SK-N-SH (cell line): Measurements from ENCODE around the gene THSD4. TPM values are rescaled to one million over a fixed set of nuclear protein-coding genes. Genes with fewer than 3 reads are reported as not detected.

Experiments
- CTCF ChIA-PET: fragments of 300-600, 350-600 bp; formaldehyde crosslinking; extraction: SDS; loops from one replicate; lab custom pipeline; 2021; lab: Yijun Ruan, JAX
- POLR2A ChIA-PET: fragments of 350-600 bp; sonication (Branson Sonifier 250); formaldehyde crosslinking; extraction: SDS; loops from one replicate; lab custom pipeline; 2020; ENCODE audit warnings: antibody characterized with exemption, inconsistent platforms; lab: Yijun Ruan, JAX
- DNase-seq: peaks from one replicate; pipeline ENCODE4 v3.0.0; 2012
- H2AFZ ChIP-seq: fragments of 200-600 bp; sonication (generic); 2 replicates; pipeline ENCODE4 v1.8.1; 2016; ENCODE audit warnings: antibody characterized with exemption, mild to moderate bottlenecking, low read depth
- H3F3A ChIP-seq: fragments of 200-600 bp; sonication (generic); replicated peaks from 2 replicates; pipeline ENCODE3; 2016; ENCODE audit warnings: antibody characterized with exemption, mild to moderate bottlenecking; ENCODE audit not compliant: insufficient read depth
- H3K27ac ChIP-seq, 2 experiments: fragments of 200-500 bp in 1 of 2; fragments of 200-600 bp in 1 of 2; sonication (Bioruptor generic) in 1 of 2; sonication (generic), shearing (Covaris generic) in 1 of 2; 2 replicates each; pipeline versions ENCODE4 v1.5.1 to v1.6.1; 2014 to 2016; ENCODE audit warnings: low read depth in 2 of 2, inconsistent platforms in 1 of 2, low read length in 1 of 2, mild to moderate bottlenecking in 1 of 2, mixed read lengths in 1 of 2
- H3K27me3 ChIP-seq: fragments of 200-600 bp; sonication (generic), shearing (Covaris generic); 2 replicates; pipeline ENCODE4 v1.6.1; 2016; ENCODE audit warnings: mixed run types; ENCODE audit not compliant: insufficient read depth
- H3K36me3 ChIP-seq, 2 experiments: fragments of 200-500 bp in 1 of 2; fragments of 200-600 bp in 1 of 2; sonication (Bioruptor generic) in 1 of 2; sonication (generic) in 1 of 2; replicated peaks in 1 of 2; 2 replicates each; pipeline versions ENCODE3 to v1.5.1; 2014 to 2016; ENCODE audit warnings: low read length in 1 of 2, mild to moderate bottlenecking in 1 of 2; ENCODE audit not compliant: insufficient read depth in 2 of 2, control insufficient read depth in 1 of 2
- H3K4me1 ChIP-seq, 2 experiments: fragments of 200-500 bp in 1 of 2; fragments of 200-600 bp in 1 of 2; sonication (Bioruptor generic) in 1 of 2; sonication (generic), shearing (Covaris generic) in 1 of 2; 2 replicates each; pipeline versions ENCODE4 v1.5.1 to v1.6.1; 2014 to 2016; ENCODE audit warnings: low read depth in 1 of 2, low read length in 1 of 2, mixed run types in 1 of 2; ENCODE audit not compliant: insufficient read depth in 2 of 2, control insufficient read depth in 1 of 2
- H3K4me2 ChIP-seq: fragments of 200-600 bp; sonication (generic), shearing (Covaris generic); 2 replicates; pipeline ENCODE4 v1.6.1; 2017; ENCODE audit warnings: mixed run types
- H3K4me3 ChIP-seq, 2 experiments: fragments of 200-500 bp in 1 of 2; fragments of 200-600 bp in 1 of 2; sonication (Bioruptor generic) in 1 of 2; sonication (generic), shearing (Covaris generic) in 1 of 2; 2 replicates each; pipeline versions ENCODE4 v1.5.1 to v1.8.1; 2014 to 2016; ENCODE audit warnings: low read depth in 2 of 2, inconsistent platforms in 1 of 2, low read length in 1 of 2, mild to moderate bottlenecking in 1 of 2, mixed read lengths in 1 of 2, moderate library complexity in 1 of 2
- H3K79me2 ChIP-seq: fragments of 200-600 bp; sonication (generic); 2 replicates; pipeline ENCODE4 v1.8.1; 2017; ENCODE audit warnings: mild to moderate bottlenecking; ENCODE audit not compliant: insufficient read depth
- H3K9ac ChIP-seq: fragments of 200-600 bp; sonication (generic); 2 replicates; pipeline ENCODE4 v1.6.1; 2017; ENCODE audit warnings: mixed run types
- H3K9me2 ChIP-seq: fragments of 200-600 bp; sonication (generic); 2 replicates; pipeline ENCODE4 v1.6.1; 2017; ENCODE audit warnings: mixed run types
- H3K9me3 ChIP-seq: fragments of 200-600 bp; sonication (generic); 2 replicates; pipeline ENCODE4 v1.6.1; 2017; ENCODE audit warnings: mixed run types, mild to moderate bottlenecking, moderate library complexity
- H4K20me1 ChIP-seq: fragments of 200-600 bp; sonication (generic); 2 replicates; pipeline ENCODE4 v1.6.1; 2017; ENCODE audit warnings: mild to moderate bottlenecking, mixed run types; ENCODE audit not compliant: insufficient read depth
- ELF1 ChIP-seq: IDR thresholded peaks from 2 replicates; pipeline ENCODE4 v1.4.0; 2012
- FOSL2 ChIP-seq: IDR thresholded peaks from 2 replicates; pipeline ENCODE4 v1.4.0; 2012; ENCODE audit warnings: low read depth, mild to moderate bottlenecking, moderate library complexity, borderline replicate concordance
- FOXJ3 ChIP-seq: sonication (generic); formaldehyde crosslinking; IDR thresholded peaks from 2 replicates; pipeline ENCODE4 v1.5.1; 2020; ENCODE audit warnings: mild to moderate bottlenecking, missing genetic modification reagents
- FOXM1 ChIP-seq: IDR thresholded peaks from 2 replicates; pipeline ENCODE4 v1.4.0; 2012; ENCODE audit warnings: low read depth, mild to moderate bottlenecking
- GABPA ChIP-seq: IDR thresholded peaks from 2 replicates; pipeline ENCODE4 v1.4.0; 2012; ENCODE audit warnings: low read depth, mild to moderate bottlenecking
- GATA2 ChIP-seq: sonication (generic); formaldehyde crosslinking; IDR thresholded peaks from 2 replicates; pipeline ENCODE4 v1.5.0; 2020; ENCODE audit warnings: mild to moderate bottlenecking, missing genetic modification reagents
- JUND ChIP-seq: IDR thresholded peaks from 2 replicates; pipeline ENCODE4 v1.4.0; 2012
- MEF2A ChIP-seq: IDR thresholded peaks from 2 replicates; pipeline ENCODE4 v1.4.0; 2012; ENCODE audit warnings: low read depth, borderline replicate concordance
- NRF1 ChIP-seq: IDR thresholded peaks from 2 replicates; pipeline ENCODE4 v1.6.1; 2012; ENCODE audit warnings: low read depth, mild to moderate bottlenecking, low read length
- POLR2AphosphoS5 ChIP-seq: IDR thresholded peaks from 2 replicates; pipeline ENCODE4 v1.6.1; 2012; ENCODE audit warnings: low read depth, low read length
- RFX5 ChIP-seq: IDR thresholded peaks from 2 replicates; pipeline ENCODE4 v1.6.1; 2012; ENCODE audit warnings: mild to moderate bottlenecking, improper control_type of control experiment, low read length
- SIN3A ChIP-seq: IDR thresholded peaks from 2 replicates; pipeline ENCODE4 v1.6.1; 2012; ENCODE audit warnings: low read depth, mild to moderate bottlenecking, low read length, moderate library complexity, borderline replicate concordance
- SMC3 ChIP-seq: IDR thresholded peaks from 2 replicates; pipeline ENCODE4 v1.6.1; 2012; ENCODE audit warnings: low read depth, low read length, improper control_type of control experiment
- TCF12 ChIP-seq: IDR thresholded peaks from 2 replicates; pipeline ENCODE4 v1.4.0; 2012
- polyA plus RNA-seq, 3 experiments: library from polyadenylated mRNA; depleted of rRNA; stranded (reverse); fragments of >200 nt; gene quantifications; 2 replicates each; pipeline ENCODE4 v1.2.3, GENCODE V29; 2012
- TF ChIP-seq, protein P1 (sequence below): IDR thresholded peaks from 2 replicates; pipeline ENCODE4 v1.6.1; 2012; ENCODE audit warnings: mild to moderate bottlenecking, low read depth, low read length, moderate library complexity
- TF ChIP-seq, protein P2 (sequence below): fragments of 150-350 bp; IDR thresholded peaks from 2 replicates; pipeline ENCODE4 v1.6.1; 2017; ENCODE audit warnings: antibody characterized with exemption, low read length, low read depth, borderline replicate concordance
- TF ChIP-seq, protein P3 (sequence below): IDR thresholded peaks from 2 replicates; pipeline ENCODE4 v1.4.0; 2012; ENCODE audit warnings: low read depth, borderline replicate concordance
- TF ChIP-seq, protein P4 (sequence below): IDR thresholded peaks from 2 replicates; pipeline ENCODE4 v1.4.0; 2012; ENCODE audit warnings: low read depth, borderline replicate concordance
- TF ChIP-seq, protein P5 (sequence below): IDR thresholded peaks from 2 replicates; pipeline ENCODE4; 2012
- TF ChIP-seq, protein P6 (sequence below): fragments of 150-350 bp; IDR thresholded peaks from 2 replicates; pipeline ENCODE4 v1.6.1; 2016; ENCODE audit warnings: mild to moderate bottlenecking, low read depth, low read length
- TF ChIP-seq, protein P7 (sequence below): fragments of 200-600 bp; sonication (generic); IDR thresholded peaks from 2 replicates; pipeline ENCODE4 v1.6.1; 2017; ENCODE audit warnings: antibody characterized with exemption, mild to moderate bottlenecking, moderate library complexity

Gene THSD4
- polyA plus RNA-seq, 1 of the 3 experiments (the other 2 are of a cell fraction) = 79.1 TPM

DNA sequence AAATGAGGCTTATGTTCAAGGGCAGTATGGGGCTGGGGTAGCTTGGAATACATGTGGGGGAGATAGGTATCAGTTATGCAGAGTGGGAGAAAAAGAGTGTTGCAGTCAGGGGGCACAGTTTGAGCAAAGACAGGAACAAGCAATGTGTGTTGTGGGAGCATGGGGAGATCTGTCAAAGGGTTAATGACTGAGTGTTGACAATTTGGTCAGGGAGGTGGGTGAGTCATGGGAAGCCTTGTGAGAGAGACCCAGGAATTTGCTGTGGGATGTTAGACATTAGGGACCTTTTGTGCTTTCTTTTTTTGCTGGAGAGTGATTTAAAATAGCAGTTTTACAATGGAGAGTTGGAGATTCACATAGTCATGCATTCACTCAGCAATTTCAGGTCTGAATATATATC, 473.5 kb downstream of the THSD4 start:
- Histone ChIP-seq H3K9me2 (no peaks in the 10 kb centered on the region), H3K4me1 (no peaks in the 10 kb centered on the region), H3K27me3 (no peaks in the 10 kb centered on the region), H4K20me1 (no peaks in the 10 kb centered on the region)
- TF ChIP-seq, protein P1, sequence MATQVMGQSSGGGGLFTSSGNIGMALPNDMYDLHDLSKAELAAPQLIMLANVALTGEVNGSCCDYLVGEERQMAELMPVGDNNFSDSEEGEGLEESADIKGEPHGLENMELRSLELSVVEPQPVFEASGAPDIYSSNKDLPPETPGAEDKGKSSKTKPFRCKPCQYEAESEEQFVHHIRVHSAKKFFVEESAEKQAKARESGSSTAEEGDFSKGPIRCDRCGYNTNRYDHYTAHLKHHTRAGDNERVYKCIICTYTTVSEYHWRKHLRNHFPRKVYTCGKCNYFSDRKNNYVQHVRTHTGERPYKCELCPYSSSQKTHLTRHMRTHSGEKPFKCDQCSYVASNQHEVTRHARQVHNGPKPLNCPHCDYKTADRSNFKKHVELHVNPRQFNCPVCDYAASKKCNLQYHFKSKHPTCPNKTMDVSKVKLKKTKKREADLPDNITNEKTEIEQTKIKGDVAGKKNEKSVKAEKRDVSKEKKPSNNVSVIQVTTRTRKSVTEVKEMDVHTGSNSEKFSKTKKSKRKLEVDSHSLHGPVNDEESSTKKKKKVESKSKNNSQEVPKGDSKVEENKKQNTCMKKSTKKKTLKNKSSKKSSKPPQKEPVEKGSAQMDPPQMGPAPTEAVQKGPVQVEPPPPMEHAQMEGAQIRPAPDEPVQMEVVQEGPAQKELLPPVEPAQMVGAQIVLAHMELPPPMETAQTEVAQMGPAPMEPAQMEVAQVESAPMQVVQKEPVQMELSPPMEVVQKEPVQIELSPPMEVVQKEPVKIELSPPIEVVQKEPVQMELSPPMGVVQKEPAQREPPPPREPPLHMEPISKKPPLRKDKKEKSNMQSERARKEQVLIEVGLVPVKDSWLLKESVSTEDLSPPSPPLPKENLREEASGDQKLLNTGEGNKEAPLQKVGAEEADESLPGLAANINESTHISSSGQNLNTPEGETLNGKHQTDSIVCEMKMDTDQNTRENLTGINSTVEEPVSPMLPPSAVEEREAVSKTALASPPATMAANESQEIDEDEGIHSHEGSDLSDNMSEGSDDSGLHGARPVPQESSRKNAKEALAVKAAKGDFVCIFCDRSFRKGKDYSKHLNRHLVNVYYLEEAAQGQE = no peak
- TF ChIP-seq RFX5 (no peak), MEF2A (no peak), ELF1 (no peak), NRF1 (no peak), FOXJ3 (CRISPR knock-in tag) (no peak), GATA2 (CRISPR knock-in tag) (no peak), GABPA (no peak), POLR2AphosphoS5 (peak; percentile 32; the same call in 1 of the 2 replicates), SIN3A (no peak), FOXM1 (no peak), SMC3 (no peak), FOSL2 (peak; percentile 60; the same call in 1 of the 2 replicates), JUND (peak; percentile 79), TCF12 (peak; percentile 61)
- TF ChIP-seq, protein P2, sequence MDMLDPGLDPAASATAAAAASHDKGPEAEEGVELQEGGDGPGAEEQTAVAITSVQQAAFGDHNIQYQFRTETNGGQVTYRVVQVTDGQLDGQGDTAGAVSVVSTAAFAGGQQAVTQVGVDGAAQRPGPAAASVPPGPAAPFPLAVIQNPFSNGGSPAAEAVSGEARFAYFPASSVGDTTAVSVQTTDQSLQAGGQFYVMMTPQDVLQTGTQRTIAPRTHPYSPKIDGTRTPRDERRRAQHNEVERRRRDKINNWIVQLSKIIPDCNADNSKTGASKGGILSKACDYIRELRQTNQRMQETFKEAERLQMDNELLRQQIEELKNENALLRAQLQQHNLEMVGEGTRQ = no peak
- TF ChIP-seq, protein P3, sequence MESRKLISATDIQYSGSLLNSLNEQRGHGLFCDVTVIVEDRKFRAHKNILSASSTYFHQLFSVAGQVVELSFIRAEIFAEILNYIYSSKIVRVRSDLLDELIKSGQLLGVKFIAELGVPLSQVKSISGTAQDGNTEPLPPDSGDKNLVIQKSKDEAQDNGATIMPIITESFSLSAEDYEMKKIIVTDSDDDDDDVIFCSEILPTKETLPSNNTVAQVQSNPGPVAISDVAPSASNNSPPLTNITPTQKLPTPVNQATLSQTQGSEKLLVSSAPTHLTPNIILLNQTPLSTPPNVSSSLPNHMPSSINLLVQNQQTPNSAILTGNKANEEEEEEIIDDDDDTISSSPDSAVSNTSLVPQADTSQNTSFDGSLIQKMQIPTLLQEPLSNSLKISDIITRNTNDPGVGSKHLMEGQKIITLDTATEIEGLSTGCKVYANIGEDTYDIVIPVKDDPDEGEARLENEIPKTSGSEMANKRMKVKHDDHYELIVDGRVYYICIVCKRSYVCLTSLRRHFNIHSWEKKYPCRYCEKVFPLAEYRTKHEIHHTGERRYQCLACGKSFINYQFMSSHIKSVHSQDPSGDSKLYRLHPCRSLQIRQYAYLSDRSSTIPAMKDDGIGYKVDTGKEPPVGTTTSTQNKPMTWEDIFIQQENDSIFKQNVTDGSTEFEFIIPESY = no peak
- TF ChIP-seq, protein P4, sequence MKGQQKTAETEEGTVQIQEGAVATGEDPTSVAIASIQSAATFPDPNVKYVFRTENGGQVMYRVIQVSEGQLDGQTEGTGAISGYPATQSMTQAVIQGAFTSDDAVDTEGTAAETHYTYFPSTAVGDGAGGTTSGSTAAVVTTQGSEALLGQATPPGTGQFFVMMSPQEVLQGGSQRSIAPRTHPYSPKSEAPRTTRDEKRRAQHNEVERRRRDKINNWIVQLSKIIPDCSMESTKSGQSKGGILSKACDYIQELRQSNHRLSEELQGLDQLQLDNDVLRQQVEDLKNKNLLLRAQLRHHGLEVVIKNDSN = no peak
- TF ChIP-seq, protein P5, sequence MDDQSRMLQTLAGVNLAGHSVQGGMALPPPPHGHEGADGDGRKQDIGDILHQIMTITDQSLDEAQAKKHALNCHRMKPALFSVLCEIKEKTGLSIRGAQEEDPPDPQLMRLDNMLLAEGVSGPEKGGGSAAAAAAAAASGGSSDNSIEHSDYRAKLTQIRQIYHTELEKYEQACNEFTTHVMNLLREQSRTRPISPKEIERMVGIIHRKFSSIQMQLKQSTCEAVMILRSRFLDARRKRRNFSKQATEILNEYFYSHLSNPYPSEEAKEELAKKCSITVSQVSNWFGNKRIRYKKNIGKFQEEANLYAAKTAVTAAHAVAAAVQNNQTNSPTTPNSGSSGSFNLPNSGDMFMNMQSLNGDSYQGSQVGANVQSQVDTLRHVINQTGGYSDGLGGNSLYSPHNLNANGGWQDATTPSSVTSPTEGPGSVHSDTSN = peak; percentile 83
- TF ChIP-seq, protein P6, sequence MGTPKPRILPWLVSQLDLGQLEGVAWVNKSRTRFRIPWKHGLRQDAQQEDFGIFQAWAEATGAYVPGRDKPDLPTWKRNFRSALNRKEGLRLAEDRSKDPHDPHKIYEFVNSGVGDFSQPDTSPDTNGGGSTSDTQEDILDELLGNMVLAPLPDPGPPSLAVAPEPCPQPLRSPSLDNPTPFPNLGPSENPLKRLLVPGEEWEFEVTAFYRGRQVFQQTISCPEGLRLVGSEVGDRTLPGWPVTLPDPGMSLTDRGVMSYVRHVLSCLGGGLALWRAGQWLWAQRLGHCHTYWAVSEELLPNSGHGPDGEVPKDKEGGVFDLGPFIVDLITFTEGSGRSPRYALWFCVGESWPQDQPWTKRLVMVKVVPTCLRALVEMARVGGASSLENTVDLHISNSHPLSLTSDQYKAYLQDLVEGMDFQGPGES = no peak
- TF ChIP-seq, protein P7, sequence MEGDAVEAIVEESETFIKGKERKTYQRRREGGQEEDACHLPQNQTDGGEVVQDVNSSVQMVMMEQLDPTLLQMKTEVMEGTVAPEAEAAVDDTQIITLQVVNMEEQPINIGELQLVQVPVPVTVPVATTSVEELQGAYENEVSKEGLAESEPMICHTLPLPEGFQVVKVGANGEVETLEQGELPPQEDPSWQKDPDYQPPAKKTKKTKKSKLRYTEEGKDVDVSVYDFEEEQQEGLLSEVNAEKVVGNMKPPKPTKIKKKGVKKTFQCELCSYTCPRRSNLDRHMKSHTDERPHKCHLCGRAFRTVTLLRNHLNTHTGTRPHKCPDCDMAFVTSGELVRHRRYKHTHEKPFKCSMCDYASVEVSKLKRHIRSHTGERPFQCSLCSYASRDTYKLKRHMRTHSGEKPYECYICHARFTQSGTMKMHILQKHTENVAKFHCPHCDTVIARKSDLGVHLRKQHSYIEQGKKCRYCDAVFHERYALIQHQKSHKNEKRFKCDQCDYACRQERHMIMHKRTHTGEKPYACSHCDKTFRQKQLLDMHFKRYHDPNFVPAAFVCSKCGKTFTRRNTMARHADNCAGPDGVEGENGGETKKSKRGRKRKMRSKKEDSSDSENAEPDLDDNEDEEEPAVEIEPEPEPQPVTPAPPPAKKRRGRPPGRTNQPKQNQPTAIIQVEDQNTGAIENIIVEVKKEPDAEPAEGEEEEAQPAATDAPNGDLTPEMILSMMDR = no peak
- TF ChIP-seq, all 33 proteins: peak for 5
- no peak overlapping the region for H3K4me3 ChIP-seq
- peak overlapping the region in 1 of 2 experiments; percentile 52; a peak in 1 of 4 replicates for H3K27ac ChIP-seq
- no peak for DNase-seq
- ChIA-PET POLR2A (no interaction called here), CTCF (no interaction called here)
- no peaks in the 10 kb centered on the region for H3K79me2 ChIP-seq
- no peak overlapping the region for H2AFZ ChIP-seq
- no peak overlapping the region for H3K9ac ChIP-seq
- peaks cover 17% of the 10 kb centered on the region; the same call in 1 of the 2 replicates for H3K9me3 ChIP-seq
- H3F3A ChIP-seq = peaks cover 3% of the 10 kb centered on the region
- no peaks in the 10 kb centered on the region for H3K36me3 ChIP-seq
- H3K4me2 ChIP-seq = no peak overlapping the region
